HEK293 (cell line): ENCODE data around the gene FEV.

Source experiments
- ZNF658 ChIP-seq: fragments of 450-650 bp; formaldehyde crosslinking; IDR thresholded peaks from 2 replicates; pipeline ENCODE4; 2016; ENCODE audit warnings: missing biosample characterization, missing genetic modification characterization
- ZNF785 ChIP-seq: fragments of 450-650 bp; formaldehyde crosslinking; IDR thresholded peaks from 2 replicates; pipeline ENCODE4 v1.5.1; 2016; ENCODE audit warnings: missing biosample characterization, missing genetic modification characterization
- TF ChIP-seq, protein P1 (sequence below): fragments of 450-650 bp; formaldehyde crosslinking; IDR thresholded peaks from 2 replicates; pipeline ENCODE4 v1.5.1; 2016; ENCODE audit warnings: missing biosample characterization, missing genetic modification characterization, low read depth
- TF ChIP-seq, protein P2 (sequence below): fragments of 450-650 bp; formaldehyde crosslinking; IDR thresholded peaks from 2 replicates; pipeline ENCODE4 v1.5.1; 2016; ENCODE audit warnings: missing biosample characterization, missing genetic modification characterization
- TF ChIP-seq, protein P3 (sequence below): fragments of 450-650 bp; formaldehyde crosslinking; IDR thresholded peaks from 2 replicates; pipeline ENCODE4 v1.5.1; 2016; ENCODE audit warnings: missing biosample characterization, missing genetic modification characterization

- TF ChIP-seq ZNF658 (tag by site-specific recombination), result no peak
- TF ChIP-seq ZNF785 (tag by site-specific recombination), result no peak
- TF ChIP-seq, protein P1, sequence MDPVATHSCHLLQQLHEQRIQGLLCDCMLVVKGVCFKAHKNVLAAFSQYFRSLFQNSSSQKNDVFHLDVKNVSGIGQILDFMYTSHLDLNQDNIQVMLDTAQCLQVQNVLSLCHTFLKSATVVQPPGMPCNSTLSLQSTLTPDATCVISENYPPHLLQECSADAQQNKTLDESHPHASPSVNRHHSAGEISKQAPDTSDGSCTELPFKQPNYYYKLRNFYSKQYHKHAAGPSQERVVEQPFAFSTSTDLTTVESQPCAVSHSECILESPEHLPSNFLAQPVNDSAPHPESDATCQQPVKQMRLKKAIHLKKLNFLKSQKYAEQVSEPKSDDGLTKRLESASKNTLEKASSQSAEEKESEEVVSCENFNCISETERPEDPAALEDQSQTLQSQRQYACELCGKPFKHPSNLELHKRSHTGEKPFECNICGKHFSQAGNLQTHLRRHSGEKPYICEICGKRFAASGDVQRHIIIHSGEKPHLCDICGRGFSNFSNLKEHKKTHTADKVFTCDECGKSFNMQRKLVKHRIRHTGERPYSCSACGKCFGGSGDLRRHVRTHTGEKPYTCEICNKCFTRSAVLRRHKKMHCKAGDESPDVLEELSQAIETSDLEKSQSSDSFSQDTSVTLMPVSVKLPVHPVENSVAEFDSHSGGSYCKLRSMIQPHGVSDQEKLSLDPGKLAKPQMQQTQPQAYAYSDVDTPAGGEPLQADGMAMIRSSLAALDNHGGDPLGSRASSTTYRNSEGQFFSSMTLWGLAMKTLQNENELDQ (tag by site-specific recombination), result no peak
- TF ChIP-seq, protein P2, sequence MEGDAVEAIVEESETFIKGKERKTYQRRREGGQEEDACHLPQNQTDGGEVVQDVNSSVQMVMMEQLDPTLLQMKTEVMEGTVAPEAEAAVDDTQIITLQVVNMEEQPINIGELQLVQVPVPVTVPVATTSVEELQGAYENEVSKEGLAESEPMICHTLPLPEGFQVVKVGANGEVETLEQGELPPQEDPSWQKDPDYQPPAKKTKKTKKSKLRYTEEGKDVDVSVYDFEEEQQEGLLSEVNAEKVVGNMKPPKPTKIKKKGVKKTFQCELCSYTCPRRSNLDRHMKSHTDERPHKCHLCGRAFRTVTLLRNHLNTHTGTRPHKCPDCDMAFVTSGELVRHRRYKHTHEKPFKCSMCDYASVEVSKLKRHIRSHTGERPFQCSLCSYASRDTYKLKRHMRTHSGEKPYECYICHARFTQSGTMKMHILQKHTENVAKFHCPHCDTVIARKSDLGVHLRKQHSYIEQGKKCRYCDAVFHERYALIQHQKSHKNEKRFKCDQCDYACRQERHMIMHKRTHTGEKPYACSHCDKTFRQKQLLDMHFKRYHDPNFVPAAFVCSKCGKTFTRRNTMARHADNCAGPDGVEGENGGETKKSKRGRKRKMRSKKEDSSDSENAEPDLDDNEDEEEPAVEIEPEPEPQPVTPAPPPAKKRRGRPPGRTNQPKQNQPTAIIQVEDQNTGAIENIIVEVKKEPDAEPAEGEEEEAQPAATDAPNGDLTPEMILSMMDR (tag by site-specific recombination), result no peak
- TF ChIP-seq, protein P3, sequence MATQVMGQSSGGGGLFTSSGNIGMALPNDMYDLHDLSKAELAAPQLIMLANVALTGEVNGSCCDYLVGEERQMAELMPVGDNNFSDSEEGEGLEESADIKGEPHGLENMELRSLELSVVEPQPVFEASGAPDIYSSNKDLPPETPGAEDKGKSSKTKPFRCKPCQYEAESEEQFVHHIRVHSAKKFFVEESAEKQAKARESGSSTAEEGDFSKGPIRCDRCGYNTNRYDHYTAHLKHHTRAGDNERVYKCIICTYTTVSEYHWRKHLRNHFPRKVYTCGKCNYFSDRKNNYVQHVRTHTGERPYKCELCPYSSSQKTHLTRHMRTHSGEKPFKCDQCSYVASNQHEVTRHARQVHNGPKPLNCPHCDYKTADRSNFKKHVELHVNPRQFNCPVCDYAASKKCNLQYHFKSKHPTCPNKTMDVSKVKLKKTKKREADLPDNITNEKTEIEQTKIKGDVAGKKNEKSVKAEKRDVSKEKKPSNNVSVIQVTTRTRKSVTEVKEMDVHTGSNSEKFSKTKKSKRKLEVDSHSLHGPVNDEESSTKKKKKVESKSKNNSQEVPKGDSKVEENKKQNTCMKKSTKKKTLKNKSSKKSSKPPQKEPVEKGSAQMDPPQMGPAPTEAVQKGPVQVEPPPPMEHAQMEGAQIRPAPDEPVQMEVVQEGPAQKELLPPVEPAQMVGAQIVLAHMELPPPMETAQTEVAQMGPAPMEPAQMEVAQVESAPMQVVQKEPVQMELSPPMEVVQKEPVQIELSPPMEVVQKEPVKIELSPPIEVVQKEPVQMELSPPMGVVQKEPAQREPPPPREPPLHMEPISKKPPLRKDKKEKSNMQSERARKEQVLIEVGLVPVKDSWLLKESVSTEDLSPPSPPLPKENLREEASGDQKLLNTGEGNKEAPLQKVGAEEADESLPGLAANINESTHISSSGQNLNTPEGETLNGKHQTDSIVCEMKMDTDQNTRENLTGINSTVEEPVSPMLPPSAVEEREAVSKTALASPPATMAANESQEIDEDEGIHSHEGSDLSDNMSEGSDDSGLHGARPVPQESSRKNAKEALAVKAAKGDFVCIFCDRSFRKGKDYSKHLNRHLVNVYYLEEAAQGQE, result 0 out of 2 replicates have a peak, but pooled peaks have one; percentile 41
These were observed 15.6 kb upstream of the FEV start for GRCh38 chr2:219000569-219000960.
